ENCODE results near the gene RAB3GAP1. TPM values are rescaled to one million over a fixed set of nuclear protein-coding genes. Genes with fewer than 3 reads are reported as not detected.

Gene RAB3GAP1
- total RNA-seq, 1 donor from 2014 or later = 46.7 TPM

- H3K27me3 Mint-ChIP-seq (ENCODE audit: unreplicated experiment) = no peaks in the 10 kb centered on the region
- H3K36me3 Mint-ChIP-seq (ENCODE audit: unreplicated experiment) = peaks cover 30% of the 10 kb centered on the region
- no peak for TF ChIP-seq CTCF (IDR thresholded peaks at IDR 0.05)
- no peak for DNase-seq (ENCODE audit: extremely low spot score, unreplicated experiment)
- no peak overlapping the region for H3K27ac Mint-ChIP-seq (ENCODE audit: unreplicated experiment)
- H3K4me1 Mint-ChIP-seq (ENCODE audit: unreplicated experiment) = peaks cover 4% of the 10 kb centered on the region
- H3K9me3 Mint-ChIP-seq (ENCODE audit: unreplicated experiment) = no peaks in the 10 kb centered on the region
- H3K4me3 Mint-ChIP-seq (ENCODE audit: unreplicated experiment) = no peak overlapping the region
Observed at GRCh38 chr2:135164431-135164830, 112.3 kb downstream of the RAB3GAP1 start.

GRCh38 chr2:135167273-135167672 is 115.2 kb downstream of the RAB3GAP1 start:
- H3K36me3 Mint-ChIP-seq (ENCODE audit: unreplicated experiment) = peaks cover 50% of the 10 kb centered on the region
- H3K4me1 Mint-ChIP-seq (ENCODE audit: unreplicated experiment) = peaks cover 4% of the 10 kb centered on the region
- DNase-seq (ENCODE audit: extremely low spot score, unreplicated experiment) = no peak
- H3K9me3 Mint-ChIP-seq (ENCODE audit: unreplicated experiment) = no peaks in the 10 kb centered on the region
- no peaks in the 10 kb centered on the region for H3K27me3 Mint-ChIP-seq (ENCODE audit: unreplicated experiment)
- no peak for TF ChIP-seq CTCF (IDR thresholded peaks at IDR 0.05)
- no peak overlapping the region for H3K4me3 Mint-ChIP-seq (ENCODE audit: unreplicated experiment)
- H3K27ac Mint-ChIP-seq (ENCODE audit: unreplicated experiment) = no peak overlapping the region

- Mint-ChIP-seq H3K4me3 (ENCODE audit: unreplicated experiment) (no peak overlapping the region), H3K9me3 (ENCODE audit: unreplicated experiment) (no peaks in the 10 kb centered on the region), H3K27me3 (ENCODE audit: unreplicated experiment) (no peaks in the 10 kb centered on the region), H3K36me3 (ENCODE audit: unreplicated experiment) (peaks cover 49% of the 10 kb centered on the region), H3K27ac (ENCODE audit: unreplicated experiment) (no peak overlapping the region), H3K4me1 (ENCODE audit: unreplicated experiment) (peaks cover 4% of the 10 kb centered on the region)
- no peak for TF ChIP-seq CTCF (IDR thresholded peaks at IDR 0.05)
- DNase-seq (ENCODE audit: extremely low spot score, unreplicated experiment) = no peak
Observed at GRCh38 chr2:135168204-135168856, 116.2 kb downstream of the RAB3GAP1 start.

GRCh38 chr2:135169900-135170753 is 118.0 kb downstream of the RAB3GAP1 start:
- peaks cover 50% of the 10 kb centered on the region for H3K36me3 Mint-ChIP-seq (ENCODE audit: unreplicated experiment)
- DNase-seq (ENCODE audit: extremely low spot score, unreplicated experiment) = no peak
- TF ChIP-seq CTCF (IDR thresholded peaks at IDR 0.05) = no peak
- no peaks in the 10 kb centered on the region for H3K4me1 Mint-ChIP-seq (ENCODE audit: unreplicated experiment)
- H3K9me3 Mint-ChIP-seq (ENCODE audit: unreplicated experiment) = no peaks in the 10 kb centered on the region
- H3K27me3 Mint-ChIP-seq (ENCODE audit: unreplicated experiment) = no peaks in the 10 kb centered on the region
- H3K27ac Mint-ChIP-seq (ENCODE audit: unreplicated experiment) = no peak overlapping the region
- no peak overlapping the region for H3K4me3 Mint-ChIP-seq (ENCODE audit: unreplicated experiment)
